GM03348 (cell line): Measurements from ENCODE around the gene SLC16A14.

Experiments
- DNase-seq: peaks from one replicate; pipeline ENCODE4 v3.0.0; 2012; ENCODE audit warnings: low spot score

Gene SLC16A14

DNA sequence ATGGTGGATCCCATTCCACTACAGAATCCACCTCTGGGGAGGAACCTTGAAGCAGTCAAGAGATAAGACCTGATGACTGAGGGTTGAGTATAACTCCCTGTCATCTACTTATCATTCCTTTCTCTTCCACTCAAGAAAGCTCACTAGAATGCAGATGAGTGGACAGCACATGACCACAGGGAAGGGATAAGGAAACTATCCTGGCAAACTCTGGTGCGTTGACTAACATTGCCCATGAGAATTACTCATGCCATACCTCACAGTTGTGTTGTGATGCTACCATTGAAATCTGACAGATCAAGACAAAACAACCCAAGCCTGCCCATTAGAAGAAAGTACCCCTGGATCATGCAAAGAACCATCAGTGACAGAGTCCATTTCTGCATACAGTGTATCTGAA lies 26.5 kb downstream of the SLC16A14 start:
- no peak for DNase-seq

DNA sequence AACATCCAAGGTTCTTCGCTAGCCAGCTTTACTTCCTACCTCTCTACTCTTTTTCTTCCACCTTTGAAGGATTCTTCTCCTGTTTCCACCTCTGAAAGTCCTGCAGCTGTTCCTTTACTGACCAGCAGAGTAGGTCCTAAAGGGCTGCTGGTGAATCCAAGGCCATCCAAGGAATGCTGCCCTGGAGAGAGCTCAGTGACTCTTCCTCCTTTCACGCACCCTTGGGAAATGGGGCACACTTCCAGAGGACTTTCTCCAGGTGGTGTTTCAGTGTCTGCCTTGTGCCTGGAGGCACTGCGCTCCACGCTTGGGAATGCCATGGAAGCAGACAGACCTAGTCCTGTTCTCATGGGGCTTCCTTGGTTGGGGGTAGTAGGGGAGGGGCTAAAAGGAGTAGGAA lies 45.4 kb downstream of the SLC16A14 start:
- DNase-seq, result no peak

DNA sequence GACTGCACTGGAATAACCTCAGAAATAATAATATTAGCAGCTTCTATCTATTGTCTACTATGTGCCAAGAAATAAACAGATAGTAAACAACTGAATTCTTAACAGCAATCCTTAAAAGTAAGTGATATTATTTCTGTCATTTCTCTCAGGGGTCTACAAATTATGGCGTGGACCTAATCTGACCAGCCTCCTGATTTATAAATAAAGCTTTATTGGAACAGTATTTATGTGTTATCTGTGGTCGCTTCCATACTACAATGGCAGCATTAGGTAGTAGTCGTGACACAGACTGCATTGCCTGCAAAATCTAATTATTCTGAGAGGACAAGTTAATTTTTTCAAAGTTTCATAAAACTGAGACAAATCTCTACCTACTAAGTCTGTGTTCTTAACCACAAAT lies 49.0 kb downstream of the SLC16A14 start:
- no peak for DNase-seq

DNA sequence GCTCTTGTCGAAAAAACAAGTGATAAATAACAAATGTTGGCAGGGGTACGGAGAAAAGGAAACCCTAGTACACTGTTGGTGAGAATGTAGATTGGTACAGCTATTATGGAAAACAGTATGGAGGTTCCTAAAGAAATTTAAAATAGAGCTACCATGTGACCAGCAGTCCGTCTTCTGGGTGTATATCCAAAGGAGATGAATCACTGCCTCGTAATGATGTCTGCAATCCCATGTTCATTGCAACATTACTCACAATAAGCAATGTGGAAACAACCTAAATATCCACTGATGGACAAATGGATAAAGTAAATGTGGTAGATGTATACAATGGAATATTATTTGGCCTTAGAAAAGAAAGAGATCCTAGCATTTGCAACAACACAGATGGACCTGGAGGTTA lies 50.6 kb downstream of the SLC16A14 start:
- peak; percentile 25 for DNase-seq

DNA sequence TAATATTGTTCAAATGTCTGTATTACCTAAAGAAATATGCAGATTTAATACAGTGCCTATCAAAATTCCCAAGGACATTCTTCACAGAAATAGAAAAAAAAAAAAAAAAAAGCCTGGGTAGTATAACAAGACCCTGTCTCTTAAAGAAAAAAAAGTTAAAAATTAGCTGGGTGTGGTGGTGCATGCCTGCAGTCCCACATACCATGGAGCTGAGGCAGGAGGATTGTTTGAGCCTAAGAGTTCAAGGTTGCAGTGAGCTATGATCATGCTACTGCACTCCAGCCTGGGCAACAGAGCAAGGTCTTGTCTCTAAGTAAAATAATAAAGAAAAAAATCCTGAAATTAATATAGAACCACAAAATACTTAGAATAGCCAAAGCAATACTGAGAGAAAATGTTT lies 51.9 kb downstream of the SLC16A14 start:
- DNase-seq, result no peak

DNA sequence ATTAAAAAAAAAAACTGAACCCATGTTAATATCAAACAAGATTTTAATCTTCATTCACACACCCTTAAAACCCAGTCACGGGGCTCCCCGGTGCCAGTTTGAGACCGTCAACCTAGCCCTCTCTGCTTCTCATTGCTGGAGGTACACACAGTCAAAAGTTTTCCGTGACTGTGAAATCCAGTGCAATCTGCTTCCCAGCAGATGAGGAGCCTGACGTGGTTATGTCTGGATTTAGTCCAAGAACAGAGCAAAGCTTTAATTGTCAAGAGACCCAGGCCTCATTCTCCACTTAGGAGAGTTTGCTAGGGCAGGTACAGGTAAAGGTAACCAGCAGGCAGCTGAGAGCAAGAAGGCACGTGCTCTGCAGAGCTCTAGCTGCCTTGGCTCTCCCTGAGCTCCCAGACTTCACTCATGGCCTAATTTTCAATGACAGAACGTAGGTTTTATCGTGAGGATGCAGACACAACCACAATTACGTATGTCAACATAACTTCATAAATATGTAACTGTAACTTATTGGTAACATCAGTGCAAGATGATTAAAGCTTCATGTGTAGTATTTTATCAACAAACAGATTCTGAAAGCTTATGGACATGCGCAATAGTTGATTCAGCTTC lies 56.3 kb downstream of the SLC16A14 start:
- no peak for DNase-seq

DNA sequence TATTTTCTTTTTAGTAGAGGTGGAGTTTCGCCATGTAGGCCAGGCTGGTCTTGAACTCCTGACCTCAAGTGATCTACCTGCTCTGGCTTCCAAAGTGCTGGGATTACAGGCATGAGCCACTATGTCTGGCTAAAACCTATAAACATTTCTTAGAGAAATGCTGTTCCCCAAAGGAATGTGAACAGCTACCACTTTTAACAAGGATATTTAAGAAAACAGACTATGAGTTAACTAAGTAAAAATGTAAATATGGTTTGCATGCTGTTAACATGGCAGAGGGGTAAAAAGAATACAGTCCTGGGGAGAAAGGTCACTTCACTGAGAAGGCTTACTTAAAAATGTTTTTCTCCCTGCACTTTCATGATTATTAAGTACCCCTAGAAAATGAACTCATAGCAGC lies 57.1 kb downstream of the SLC16A14 start:
- peak; percentile 49 for DNase-seq

DNA sequence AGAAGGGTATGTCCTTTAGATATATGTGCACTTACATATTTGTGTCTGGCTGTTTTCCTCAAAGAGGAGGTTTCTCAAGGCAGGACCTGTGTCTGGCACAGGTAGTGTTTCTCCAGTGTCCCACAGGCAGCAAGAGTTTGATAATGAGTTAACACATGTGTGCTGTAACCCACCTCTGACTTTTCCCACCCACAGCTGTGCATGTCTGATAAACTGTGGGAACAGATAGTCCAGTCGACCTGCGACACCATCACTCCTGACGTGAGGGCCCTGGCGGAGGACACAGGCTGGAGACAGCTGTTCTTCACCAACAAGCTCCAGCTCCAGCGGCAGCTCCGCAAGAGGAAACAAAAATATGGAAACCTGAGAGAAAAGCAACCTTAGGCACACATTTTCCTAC lies 58.2 kb downstream of the SLC16A14 start:
- no peak for DNase-seq

DNA sequence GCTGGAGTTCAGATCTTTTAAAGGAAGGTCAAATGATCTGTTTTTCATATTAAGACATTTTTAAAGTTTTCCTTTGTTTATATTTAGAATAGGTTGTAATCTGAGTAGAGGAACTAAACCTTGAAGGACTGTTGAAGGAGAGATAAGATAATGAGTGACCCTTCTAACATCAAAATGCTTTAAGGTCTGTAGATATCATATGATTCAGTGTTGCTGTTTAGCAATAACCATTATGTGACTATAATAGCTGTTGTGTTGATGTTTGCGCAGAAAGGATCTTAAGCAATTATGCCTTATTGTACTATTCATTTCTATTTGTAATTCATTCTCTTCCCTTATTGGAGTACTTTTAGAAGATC lies 60.0 kb downstream of the SLC16A14 start:
- no peak for DNase-seq

DNA sequence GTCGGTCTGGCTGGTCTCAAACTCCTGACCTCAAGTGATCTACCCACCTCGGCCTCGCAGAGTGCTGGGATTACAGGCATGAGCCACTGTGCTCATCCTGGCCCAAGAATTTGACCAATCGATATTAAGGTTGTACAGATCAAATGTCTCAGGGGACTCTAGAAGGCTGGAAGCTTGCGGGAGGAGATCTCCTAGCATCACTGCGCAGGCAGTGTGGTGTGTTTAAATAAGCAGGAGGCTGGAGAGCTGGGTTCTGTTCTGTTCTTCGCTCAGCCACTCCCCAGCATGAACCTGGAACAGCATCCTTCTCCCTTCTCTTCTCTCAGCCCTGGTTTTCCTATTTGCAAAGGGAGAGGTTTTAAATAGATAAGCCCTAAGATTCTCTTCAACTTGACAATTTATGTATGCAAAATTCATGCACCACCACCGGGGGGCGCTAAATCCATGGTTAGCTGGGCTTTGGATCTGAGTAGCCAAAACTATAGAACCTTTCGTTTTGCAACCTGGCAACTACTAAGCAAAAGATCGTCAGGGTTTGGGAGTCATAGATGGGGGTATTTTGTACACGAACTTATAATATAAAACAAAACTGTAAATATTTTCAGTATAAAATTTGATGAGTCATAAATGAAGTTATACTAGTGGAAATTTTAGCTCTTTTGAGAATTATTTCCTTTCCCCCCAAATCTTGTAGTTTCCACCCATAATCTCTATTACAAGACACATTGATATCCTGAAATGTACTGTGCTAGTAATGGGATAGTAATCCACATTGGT lies 60.6 kb downstream of the SLC16A14 start:
- peak; percentile 76 for DNase-seq

DNA sequence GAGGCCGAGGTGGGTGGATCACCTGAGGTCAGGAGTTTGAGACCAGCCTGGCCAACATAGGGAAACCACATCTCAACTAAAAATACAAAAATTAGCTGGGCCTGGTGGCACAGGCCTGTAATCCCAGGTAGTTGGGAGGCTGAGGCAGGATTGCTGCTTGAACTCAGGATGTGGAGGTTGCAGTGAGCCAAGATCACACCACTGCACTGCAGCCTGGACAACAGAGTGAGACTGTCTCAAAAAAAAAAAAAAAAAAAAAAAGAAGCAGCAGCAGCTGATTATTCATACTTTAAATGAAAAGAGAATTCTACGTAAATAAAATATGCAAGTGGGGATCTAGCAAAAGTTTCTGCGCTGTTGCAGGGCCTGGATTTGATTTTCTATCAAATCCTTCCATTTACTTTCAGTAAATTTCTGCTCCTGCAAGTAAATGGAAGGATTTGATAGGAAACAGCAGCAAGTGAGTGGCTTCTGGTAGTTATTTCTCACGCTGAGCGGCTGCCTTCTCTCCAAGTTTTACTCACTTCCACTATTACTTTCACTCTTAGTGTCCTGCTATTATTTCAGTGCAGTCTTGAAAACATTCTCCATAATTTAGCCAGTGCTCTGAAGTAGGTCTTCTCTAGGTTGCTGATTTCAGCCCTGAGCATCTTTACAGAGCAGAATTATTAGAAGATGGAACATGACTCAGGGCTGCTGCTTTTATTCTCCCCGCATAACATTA lies 68.4 kb downstream of the SLC16A14 start:
- DNase-seq, result no peak

DNA sequence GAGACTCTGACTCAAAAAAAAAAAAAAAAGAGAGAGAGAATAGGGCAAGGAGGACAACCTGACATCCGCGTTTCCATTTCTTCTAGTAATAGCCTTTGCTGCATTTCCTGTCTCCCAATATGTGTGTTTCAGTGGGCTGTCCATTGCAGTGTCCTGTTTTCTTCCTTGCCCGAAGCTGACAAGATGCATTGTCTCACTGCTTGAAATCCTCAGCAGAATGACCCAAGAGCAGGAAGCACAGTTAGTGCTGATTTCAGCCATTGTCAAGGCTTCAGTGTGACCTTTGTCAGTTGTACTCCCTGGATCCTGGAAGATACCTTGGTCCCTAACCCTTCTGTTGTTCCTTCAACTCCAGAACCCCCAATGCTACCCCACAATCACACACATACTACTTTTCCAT lies 71.2 kb downstream of the SLC16A14 start:
- DNase-seq, result no peak

DNA sequence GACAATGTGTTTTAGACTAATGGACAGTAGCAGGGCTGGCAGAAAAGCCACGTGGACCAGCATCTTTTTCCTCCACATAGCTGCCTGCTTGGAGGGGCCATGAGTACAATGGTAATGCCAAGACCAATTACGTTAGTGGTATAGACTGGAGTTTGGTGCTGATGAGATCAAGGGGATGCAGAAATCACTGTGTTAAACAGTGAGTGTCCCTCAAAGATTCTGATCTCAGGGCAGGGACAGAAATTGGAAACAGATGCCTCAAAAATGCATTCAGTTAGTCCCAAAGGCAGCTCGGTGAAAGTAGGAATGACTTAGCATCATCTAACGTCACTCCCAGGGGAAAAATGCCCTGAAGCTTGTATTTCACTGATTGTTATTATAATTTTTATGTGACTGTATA lies 72.4 kb downstream of the SLC16A14 start:
- DNase-seq, result peak; percentile 68

DNA sequence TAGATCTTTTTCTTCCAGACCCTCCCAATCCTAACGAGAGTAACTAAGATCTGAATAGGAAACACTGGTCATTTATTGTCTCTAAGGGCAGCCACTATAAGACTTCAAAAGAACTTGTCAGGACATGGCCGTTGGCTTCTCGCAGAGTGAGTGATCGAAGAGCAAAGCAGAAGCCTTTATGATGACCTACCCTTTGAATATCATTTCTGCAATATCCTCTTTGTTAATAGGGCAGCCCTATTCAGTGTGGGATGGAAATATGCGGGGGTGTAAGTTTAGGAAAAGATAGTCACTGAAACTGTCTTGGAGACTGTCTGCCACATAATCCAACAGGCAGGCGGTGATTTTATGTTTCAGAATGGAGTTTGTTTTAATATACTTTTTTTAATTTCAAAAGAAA lies 75.5 kb downstream of the SLC16A14 start:
- no peak for DNase-seq
